WTC11 (cell line): ENCODE results near the gene GATA3.

ENCODE experiments used
- CBFB ChIP-seq: sonication (generic); formaldehyde crosslinking; IDR thresholded peaks from 2 replicates; pipeline ENCODE4 v1.8.1; 2022; ENCODE audit warnings: mild to moderate bottlenecking, low read depth, missing genetic modification reagents
- CTCF ChIP-seq: fragments of 200-600 bp; IDR thresholded peaks from 2 replicates; pipeline ENCODE4 v1.8.0; 2022; ENCODE audit warnings: antibody characterized with exemption
- MXD4 ChIP-seq: fragments of 250-450 bp; sonication (Bioruptor Pico); IDR thresholded peaks from 2 replicates; pipeline ENCODE4 v1.8.0; 2021; ENCODE audit warnings: mild to moderate bottlenecking, moderate library complexity, borderline replicate concordance
- SP1 ChIP-seq: sonication (generic); formaldehyde crosslinking; conservative IDR thresholded peaks from 2 replicates; pipeline ENCODE4 v1.8.1; 2022; ENCODE audit warnings: missing genetic modification reagents
- ZNF121 ChIP-seq: sonication (generic); formaldehyde crosslinking; IDR thresholded peaks from 2 replicates; pipeline ENCODE4 v1.8.0; 2023; ENCODE audit warnings: missing genetic modification reagents

GRCh38 chr10:8042721-8043568 is 11.5 kb upstream of the GATA3 start:
- TF ChIP-seq CTCF (no peak), CBFB (CRISPR knock-in tag) (no peak), MXD4 (no peak), ZNF121 (CRISPR knock-in tag) (no peak), SP1 (CRISPR knock-in tag) (no peak)
